ENCODE results near the gene AKR1B1.

DNA sequence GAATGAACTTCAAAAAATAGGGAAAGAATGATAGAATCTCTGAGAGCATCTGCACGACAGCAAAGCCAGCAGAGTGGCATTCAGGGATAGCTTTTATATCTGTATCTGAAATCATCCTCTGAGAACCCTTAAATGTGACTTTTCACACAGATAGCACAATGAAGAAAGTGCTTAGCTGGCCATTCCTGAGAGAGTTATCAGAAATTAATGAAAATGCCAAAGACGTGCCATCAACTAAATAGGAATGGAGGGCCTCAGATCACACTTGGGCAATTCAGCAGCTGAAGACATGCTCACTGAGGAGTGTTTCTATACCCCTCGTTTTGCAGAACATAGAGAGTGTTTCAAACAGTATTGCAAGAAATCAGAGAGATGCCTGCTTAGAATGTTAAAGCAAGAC lies 51.6 kb downstream of the AKR1B1 start:
- TF ChIP-seq, protein P1, sequence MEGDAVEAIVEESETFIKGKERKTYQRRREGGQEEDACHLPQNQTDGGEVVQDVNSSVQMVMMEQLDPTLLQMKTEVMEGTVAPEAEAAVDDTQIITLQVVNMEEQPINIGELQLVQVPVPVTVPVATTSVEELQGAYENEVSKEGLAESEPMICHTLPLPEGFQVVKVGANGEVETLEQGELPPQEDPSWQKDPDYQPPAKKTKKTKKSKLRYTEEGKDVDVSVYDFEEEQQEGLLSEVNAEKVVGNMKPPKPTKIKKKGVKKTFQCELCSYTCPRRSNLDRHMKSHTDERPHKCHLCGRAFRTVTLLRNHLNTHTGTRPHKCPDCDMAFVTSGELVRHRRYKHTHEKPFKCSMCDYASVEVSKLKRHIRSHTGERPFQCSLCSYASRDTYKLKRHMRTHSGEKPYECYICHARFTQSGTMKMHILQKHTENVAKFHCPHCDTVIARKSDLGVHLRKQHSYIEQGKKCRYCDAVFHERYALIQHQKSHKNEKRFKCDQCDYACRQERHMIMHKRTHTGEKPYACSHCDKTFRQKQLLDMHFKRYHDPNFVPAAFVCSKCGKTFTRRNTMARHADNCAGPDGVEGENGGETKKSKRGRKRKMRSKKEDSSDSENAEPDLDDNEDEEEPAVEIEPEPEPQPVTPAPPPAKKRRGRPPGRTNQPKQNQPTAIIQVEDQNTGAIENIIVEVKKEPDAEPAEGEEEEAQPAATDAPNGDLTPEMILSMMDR (IDR thresholded peaks at IDR 0.05), result no peak
- TF ChIP-seq POLR2AphosphoS2 (conservative IDR thresholded peaks at IDR 0.05; ENCODE audit: low read length) (no peak), KDM5A (IDR thresholded peaks at IDR 0.05) (no peak), ESRRA (IDR thresholded peaks at IDR 0.05; ENCODE audit: borderline replicate concordance, low read length) (no peak), ZNF302 (CRISPR knock-in tag; IDR thresholded peaks at IDR 0.05) (no peak), FOSL2 (IDR thresholded peaks at IDR 0.05) (no peak), FOSL2 (CRISPR knock-in tag; IDR thresholded peaks at IDR 0.05) (no peak), MAFK (IDR thresholded peaks at IDR 0.05; ENCODE audit: partially characterized antibody) (peak; percentile 60), POLR2A (IDR thresholded peaks at IDR 0.05; ENCODE audit: low read length) (no peak), FOXS1 (CRISPR knock-in tag; IDR thresholded peaks at IDR 0.05) (no peak), NR3C1 (IDR thresholded peaks at IDR 0.05) (no peak), RNF2 (IDR thresholded peaks at IDR 0.05; ENCODE audit: borderline replicate concordance, low read depth) (no peak), CEBPB (IDR thresholded peaks at IDR 0.05) (no peak), RFX5 (IDR thresholded peaks at IDR 0.05) (no peak)
- TF ChIP-seq, protein P2, sequence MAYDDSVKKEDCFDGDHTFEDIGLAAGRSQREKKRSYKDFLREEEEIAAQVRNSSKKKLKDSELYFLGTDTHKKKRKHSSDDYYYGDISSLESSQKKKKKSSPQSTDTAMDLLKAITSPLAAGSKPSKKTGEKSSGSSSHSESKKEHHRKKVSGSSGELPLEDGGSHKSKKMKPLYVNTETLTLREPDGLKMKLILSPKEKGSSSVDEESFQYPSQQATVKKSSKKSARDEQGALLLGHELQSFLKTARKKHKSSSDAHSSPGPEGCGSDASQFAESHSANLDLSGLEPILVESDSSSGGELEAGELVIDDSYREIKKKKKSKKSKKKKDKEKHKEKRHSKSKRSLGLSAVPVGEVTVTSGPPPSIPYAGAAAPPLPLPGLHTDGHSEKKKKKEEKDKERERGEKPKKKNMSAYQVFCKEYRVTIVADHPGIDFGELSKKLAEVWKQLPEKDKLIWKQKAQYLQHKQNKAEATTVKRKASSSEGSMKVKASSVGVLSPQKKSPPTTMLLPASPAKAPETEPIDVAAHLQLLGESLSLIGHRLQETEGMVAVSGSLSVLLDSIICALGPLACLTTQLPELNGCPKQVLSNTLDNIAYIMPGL (CRISPR knock-in tag; IDR thresholded peaks at IDR 0.05; ENCODE audit: borderline replicate concordance), result no peak

Measured in A549 (cell line).